H7 (cell line): ENCODE results near the gene PEMT. TPM values are rescaled to one million over a fixed set of nuclear protein-coding genes. Genes with fewer than 3 reads are reported as not detected.

Source experiments
- DNase-seq: peaks from one replicate; pipeline ENCODE4 v3.0.0; 2012
- H3K27me3 ChIP-seq: 2 replicates; pipeline ENCODE4 v1.6.0; 2011; ENCODE audit warnings: mild to moderate bottlenecking, low read length; ENCODE audit not compliant: control insufficient read depth, insufficient read depth
- H3K36me3 ChIP-seq: replicated peaks from 2 replicates; pipeline ENCODE4 v1.5.1; 2011; ENCODE audit warnings: low read length; ENCODE audit not compliant: control insufficient read depth, insufficient read depth
- H3K4me3 ChIP-seq: 2 replicates; pipeline ENCODE4 v1.5.1; 2011; ENCODE audit warnings: low read depth, mild to moderate bottlenecking, control low read depth, low read length, moderate library complexity; ENCODE audit not compliant: insufficient read depth
- total RNA-seq: library from RNA; depleted of rRNA; stranded (reverse); fragments of >200 nt; shearing (Covaris generic); gene quantifications from 2 replicates; pipeline ENCODE4 v1.2.3, GENCODE V29; 2014

PEMT gene
- total RNA-seq, 1 experiment from 2014 or later = 99.1 TPM

DNA sequence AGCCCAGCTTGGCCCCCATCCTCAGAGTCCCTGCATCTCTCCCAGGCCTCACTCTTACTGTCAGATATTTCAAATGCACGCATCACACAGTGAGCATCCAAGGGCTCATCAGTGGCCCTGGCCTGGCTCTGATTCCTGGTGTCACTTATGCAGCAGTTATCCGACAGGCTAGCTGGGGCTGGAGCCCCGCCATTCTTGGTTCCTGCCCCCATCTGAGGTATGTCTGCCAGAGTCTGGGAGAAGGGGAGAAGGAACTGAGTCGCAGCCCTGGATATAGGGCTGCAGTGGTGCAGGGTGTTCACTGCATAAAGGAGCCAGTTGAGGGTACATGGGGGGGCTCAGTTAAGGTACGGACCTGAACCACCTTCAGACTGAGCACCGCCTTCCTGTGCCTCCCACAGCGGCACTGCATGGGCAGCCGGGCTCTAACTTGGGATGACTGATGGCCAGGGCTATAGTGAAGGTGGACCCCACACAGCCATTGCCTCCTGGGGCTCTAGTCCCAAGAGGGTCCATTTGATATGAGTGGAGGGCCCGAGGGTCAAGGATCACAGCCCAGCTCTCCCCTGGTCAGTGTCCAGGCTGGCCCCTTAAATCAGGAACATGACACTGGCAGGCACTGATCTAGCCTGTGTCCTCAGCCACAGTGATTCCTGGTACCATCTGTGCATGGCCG lies 93.5 kb downstream of the PEMT start:
- Histone ChIP-seq H3K4me3 (no peak overlapping the region), H3K36me3 (no peaks in the 10 kb centered on the region), H3K27me3 (peaks cover 18% of the 10 kb centered on the region)
- no peak for DNase-seq

DNA sequence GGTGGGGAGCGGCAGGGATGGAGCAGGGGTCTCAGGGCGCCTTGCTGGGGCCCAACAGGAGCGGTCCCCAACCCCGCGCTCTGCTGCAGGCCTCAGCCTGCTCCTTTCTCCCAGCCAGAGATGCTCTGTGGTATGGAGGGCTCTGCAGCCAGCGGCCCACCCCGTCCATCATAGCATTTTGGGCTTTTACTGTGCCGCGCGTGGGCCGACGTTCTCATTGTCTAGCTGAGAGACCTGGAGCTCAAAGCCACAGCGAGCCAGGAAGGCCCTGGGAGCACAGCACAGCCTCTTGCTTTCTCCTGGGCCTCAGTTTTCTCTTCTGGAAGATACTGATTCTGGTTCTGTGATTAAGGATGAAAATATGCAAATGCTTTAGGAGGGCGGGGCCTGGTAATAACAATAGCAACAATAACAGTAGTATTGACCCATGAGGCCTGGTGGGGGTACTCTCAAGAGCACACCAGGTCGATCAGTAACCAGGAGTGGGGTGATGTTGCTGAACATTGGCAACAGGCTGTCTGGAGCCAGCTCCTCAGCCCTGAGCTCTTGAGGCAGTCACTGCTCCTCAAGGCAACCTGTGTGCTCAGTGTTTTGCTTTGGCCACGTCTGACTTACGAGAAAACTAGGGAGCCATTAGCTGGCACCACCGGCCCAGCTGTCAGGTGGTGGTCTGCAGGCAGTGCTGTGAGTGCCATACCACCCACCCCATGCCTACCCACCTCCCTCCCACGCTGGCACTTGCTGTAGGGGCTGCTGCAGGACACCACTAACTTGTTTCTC lies 94.3 kb downstream of the PEMT start:
- H3K4me3 ChIP-seq = peak overlapping the region; percentile 33
- DNase-seq = peak; percentile 55
- no peaks in the 10 kb centered on the region for H3K36me3 ChIP-seq
- H3K27me3 ChIP-seq = peaks cover 18% of the 10 kb centered on the region

DNA sequence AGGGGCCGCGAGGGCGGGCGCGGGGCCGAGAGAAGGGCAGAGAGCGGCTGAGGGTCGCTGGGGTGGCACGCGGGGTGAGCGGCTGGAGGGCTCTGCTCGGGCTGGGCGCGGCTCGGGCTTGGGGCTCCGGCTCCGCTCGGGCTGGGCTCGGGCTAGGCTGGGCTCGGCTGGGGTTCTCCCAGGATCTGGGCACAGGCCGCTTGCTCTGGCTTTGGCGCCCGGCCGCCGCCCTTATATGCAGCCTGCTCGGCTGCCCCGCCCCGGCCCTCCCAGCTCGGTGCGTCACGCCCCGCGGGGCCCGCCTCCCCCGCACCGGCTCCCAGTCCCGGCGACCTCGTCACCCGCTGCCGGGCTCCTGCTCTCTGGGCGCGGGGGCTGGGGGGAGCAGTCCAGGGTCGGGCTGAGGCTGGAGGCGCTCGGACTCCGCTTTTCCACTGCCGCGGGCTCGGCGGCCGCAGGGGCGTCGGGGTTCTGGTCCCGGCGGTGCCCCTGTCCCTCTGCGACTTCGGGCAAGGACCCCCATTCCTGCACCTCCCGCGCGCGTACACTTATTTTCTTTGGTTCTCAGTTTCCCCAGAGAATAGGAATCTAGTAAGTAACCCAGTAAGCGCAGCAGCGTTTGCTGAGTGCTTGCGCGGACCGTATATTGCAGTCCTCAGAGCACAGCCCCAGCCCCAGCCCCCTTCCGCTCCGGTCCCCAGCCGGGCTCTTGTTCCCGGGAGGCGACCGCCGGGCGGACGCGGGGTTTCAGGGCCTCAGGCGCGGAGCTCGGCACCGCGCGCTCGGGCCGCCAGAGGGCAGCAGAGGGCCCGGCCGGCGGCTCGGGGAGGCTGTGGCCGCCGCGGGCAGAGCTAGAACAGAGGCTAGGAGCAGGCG lies 95.1 kb downstream of the PEMT start, which contains the start of gene RASD1:
RASD1 (minus strand) TSS at position 207 of the 876 bp plus-strand sequence. CDS start 214 bp downstream, outside the sequence.
- H3K27me3 ChIP-seq = peaks cover 18% of the 10 kb centered on the region
- peak; percentile 99 for DNase-seq
- H3K4me3 ChIP-seq = peak within 1 kb of the TSS; percentile 70
- H3K36me3 ChIP-seq = no peaks in the 10 kb centered on the region

DNA sequence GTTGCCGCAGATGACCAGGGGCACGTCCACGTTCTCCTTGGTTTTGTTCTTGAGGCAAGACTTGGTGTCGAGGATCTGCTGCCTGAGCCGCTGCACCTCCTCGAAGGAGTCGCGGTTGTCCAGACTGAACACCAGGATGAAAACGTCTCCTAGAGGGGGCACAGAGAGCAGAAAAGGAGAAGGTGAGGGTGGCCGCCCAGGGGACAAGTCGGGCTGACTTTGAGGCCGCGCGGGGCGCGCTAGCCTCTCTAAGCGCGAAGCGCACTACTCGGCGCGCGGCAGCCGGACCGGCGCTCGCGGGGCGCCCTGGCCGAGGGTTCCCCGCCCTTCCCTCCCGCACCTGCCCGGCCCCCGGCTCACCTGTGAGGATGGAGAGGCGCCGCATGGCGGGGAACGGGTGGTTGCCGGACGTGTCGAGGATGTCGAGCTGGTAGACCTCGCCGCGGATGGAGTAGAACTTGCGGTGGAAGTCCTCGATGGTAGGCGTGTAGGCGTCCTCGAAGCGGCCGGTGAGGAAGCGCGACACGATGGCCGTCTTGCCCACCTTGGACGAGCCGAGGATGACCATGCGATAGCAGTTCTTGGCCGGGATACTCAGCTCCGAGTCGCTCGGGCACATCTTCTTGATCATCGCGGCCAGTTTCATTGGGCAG lies 95.8 kb downstream of the PEMT start:
- peak overlapping the region; percentile 70 for H3K4me3 ChIP-seq
- H3K36me3 ChIP-seq = no peaks in the 10 kb centered on the region
- peak; percentile 85 for DNase-seq
- peaks cover 18% of the 10 kb centered on the region for H3K27me3 ChIP-seq

DNA sequence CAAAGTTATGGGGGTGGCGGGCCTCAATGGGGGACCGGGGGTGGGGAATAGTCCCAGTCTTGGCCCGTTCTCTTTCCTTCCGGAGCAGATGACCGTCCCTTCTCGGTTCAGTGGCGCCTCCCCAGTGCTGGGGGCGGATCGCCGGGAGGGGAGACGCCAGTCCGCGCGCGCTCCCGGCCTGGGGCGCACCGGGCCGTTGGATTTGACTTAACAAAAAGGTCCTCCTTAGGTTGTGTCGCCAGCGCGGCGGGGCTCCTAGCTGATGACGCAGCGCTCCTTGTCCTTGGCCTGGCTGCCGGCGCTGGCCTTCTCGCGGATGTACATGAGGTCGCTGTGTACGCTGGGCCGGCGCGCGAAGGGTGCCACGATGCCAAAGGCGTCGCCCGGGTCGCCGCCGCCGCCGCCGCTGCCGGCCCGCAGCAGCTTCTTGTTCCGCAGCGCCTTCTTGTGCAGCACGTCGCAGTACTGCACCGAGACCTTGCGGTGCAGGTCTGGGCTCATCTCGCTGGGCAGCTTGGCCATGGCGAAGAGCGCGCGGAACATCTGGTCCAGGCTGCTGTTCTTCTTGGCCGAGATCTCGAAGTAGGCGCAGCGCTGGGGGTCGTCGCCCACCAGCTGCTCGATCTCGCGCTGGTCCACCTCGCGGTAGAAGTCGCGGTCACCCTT lies 96.5 kb downstream of the PEMT start:
- peak; percentile 82 for DNase-seq
- Histone ChIP-seq H3K27me3 (peaks cover 18% of the 10 kb centered on the region), H3K4me3 (peak overlapping the region; percentile 70), H3K36me3 (no peaks in the 10 kb centered on the region)

DNA sequence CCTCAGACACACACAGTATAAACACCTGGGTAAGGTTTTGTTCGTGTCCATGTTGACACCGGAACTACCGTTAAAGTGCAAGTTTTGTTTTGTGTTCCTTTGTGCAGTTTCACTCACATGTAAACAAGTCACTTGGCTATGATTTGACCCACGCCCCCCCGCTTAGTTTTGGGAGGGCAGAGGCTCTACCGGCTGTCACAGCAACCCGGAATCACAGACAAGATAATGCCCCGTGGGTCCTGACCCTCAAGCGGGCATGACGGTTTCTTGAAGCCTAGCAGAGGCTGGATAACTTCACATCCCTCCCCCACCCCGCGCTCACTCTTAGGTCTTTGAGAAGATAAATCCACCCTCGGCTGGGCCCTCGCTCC lies 97.0 kb downstream of the PEMT start:
- no peak for DNase-seq
- no peaks in the 10 kb centered on the region for H3K36me3 ChIP-seq

DNA sequence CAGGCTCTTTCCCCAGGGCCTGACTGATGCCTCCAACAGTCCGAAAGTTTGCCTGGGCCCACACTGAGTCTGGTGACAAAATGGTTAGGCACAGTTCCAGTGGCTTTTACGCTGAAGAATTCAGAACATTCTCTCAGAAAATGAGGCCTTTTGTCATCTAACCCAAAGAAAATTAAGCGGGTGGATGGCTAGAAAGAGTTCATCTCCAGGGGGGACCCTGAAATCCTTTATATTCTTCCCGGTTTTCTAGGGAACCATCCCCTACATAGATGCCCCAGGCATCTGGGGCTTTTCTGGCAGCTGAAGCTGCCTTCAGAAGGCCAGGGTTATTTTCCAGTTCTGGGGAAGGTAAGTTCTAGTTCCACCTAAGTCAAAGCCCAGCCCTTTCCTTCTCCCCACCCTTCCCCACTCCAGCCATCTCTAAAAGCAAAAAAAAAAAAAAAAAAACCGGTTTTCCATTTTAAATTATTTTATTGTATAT lies 97.5 kb downstream of the PEMT start:
- DNase-seq = peak; percentile 42
- Histone ChIP-seq H3K4me3 (no peak overlapping the region; the same call in 1 of the 2 replicates), H3K27me3 (peaks cover 18% of the 10 kb centered on the region), H3K36me3 (no peaks in the 10 kb centered on the region)

More for the DNA sequence above, 97.0 kb downstream of the PEMT start:
- Histone ChIP-seq H3K4me3 (peak overlapping the region; percentile 70), H3K27me3 (peaks cover 18% of the 10 kb centered on the region)

DNA sequence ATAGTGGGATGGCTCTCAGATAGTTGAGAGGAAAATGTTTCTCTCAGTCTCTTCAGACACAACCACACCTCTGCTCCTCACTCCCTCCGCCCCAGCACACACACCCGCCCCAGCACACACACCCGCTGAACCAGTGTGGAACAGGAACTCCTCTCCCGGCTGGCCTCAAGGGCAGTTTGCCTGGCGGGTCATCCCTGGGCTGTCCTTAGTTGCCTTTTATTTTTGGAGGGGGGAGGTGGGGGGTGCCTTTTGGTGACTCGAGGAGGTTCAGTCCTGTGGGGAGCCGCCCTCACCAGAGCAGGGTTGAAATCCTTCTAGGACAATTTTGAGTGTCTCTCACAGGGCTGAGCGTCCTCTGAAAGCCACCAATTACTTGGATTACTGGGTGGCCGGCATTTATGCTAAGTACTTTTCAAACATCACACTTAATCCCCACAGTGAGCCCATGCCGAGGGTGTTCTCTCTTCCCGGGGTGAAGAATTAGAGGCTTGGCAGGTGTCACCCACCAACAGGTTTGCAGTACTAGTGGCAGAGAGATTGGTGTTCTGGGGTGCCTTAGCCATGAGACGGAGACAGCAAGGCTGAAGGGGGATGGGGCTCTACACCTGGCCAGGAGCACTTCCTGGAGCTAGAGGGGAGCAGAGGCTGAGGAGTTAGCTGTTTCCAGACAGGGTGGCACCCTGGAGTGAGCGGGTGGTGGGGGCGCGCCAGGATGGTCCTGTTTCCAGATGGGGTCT lies 98.1 kb downstream of the PEMT start:
- peak; percentile 71 for DNase-seq
- no peaks in the 10 kb centered on the region; the same call in 1 of the 2 replicates for H3K36me3 ChIP-seq
- H3K27me3 ChIP-seq = peaks cover 18% of the 10 kb centered on the region
- H3K4me3 ChIP-seq = no peak overlapping the region

DNA sequence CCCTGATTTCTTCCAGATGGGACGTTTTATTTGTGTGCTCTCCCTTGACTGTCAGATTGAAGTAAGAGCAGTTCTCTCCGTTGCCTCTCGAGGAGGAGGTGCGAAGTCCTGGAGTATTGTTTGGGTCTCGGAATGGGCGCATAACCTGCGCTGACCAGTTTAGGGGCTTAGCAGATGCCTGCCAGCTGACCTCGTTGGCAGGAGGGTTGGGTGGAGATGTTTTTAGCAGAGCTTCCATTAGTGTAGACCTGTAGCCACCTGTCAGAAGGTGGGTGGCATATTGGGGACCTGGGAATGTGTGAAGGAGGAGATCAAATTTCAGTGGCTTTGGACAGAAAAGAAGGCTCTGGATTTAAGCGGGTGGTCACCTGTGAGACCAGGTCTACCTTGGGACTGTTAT lies 98.9 kb downstream of the PEMT start:
- H3K4me3 ChIP-seq = no peak overlapping the region
- no peak for DNase-seq
- H3K27me3 ChIP-seq = peaks cover 18% of the 10 kb centered on the region
- no peaks in the 10 kb centered on the region; the same call in 1 of the 2 replicates for H3K36me3 ChIP-seq

DNA sequence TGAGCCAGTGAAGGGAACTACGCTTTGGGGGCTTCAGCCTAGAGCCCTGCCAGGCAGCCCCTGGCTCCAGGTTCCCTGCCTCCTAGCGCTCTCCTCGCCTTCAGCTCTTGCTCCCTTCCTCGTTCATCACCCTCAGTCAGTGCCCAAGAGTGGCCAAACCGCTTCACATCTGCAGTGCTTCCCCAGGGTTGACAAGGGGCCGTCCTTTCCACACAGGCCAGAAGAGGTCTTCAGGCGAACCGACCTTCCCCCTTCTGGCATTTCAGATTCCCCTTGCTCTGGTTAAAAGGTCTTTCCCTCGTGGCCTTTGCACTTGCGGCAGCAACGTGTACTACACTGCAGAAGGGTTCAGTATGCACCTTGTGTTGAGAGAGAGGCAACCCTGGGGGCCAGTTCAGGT lies 99.4 kb downstream of the PEMT start:
- Histone ChIP-seq H3K36me3 (no peaks in the 10 kb centered on the region; the same call in 1 of the 2 replicates), H3K27me3 (peaks cover 18% of the 10 kb centered on the region), H3K4me3 (no peak overlapping the region)
- DNase-seq = peak; percentile 39

DNA sequence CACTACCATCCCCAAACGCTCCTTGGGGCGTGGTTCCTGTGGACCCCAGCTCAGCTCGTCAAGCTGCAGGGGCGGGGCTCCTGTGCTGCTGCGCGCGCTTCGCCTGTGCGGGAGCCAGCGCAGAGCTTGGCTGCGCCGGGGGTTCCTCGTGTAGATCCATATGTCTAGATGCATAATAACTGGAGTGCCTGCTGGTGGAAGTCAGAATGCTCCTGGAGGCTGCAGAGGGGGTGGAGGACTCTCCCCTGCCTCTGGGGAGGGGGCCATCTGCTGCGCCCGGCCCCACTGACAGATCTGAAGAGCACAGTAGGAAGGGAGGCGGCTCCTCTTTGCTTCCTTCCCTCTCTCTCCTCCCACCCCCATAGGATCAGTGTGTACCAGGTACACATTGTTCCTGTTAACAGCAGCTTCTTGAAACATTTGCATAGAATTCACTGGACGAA lies 99.9 kb downstream of the PEMT start:
- DNase-seq = no peak
- no peaks in the 10 kb centered on the region; the same call in 1 of the 2 replicates for H3K36me3 ChIP-seq
- H3K4me3 ChIP-seq = no peak overlapping the region

DNA sequence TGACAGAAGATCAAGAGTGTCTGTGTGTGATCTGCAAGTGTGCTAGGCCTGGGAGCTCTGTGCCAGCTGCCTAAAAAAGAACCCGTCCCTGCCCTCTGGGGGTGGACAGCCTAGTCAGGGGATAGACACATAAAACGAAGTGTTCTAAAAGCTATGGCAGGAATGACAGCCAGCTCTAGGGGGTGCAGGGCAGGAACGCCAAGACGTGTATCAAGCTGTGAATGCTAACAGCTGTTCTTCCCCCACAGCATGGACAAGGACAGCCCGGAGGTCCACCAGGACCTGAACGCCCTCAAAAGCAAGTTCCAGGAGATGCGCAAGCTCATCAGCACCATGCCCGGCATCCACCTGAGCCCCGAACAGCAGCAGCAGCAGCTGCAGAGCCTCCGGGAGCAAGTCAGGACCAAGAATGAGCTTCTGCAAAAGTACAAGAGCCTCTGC lies 100.5 kb downstream of the PEMT start:
- Histone ChIP-seq H3K36me3 (no peaks in the 10 kb centered on the region; the same call in 1 of the 2 replicates), H3K27me3 (peaks cover 17% of the 10 kb centered on the region), H3K4me3 (no peak overlapping the region)
- no peak for DNase-seq

More for the DNA sequence above, 99.9 kb downstream of the PEMT start:
- peaks cover 18% of the 10 kb centered on the region for H3K27me3 ChIP-seq

DNA sequence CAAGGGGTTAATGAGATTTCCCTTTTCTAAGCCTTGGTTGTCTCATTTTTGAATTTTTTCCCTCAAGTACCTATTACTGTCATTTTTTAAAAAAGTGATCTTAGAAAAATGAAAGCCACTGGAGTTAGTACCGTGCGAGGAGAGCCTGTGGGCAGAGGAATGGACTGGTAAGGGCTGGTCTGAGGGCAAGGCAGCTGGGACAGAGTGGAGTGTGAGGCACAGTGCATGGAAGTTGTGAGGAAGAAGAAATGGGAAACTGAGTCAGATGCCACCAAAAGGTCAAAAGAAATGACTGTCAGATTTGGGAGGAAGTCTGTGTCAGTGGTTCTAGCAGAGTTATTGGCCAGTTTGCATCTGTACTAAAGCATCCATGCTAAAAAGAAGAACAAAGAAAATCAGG lies 103.5 kb downstream of the PEMT start:
- Histone ChIP-seq H3K36me3 (no peaks in the 10 kb centered on the region; the same call in 1 of the 2 replicates), H3K4me3 (no peak overlapping the region), H3K27me3 (no peaks in the 10 kb centered on the region)
- DNase-seq = no peak
